Loucy (cell line): ENCODE data around the gene CAMKMT.

Source experiments
- H2AFZ ChIP-seq: fragments of 200-600 bp; sonication (generic); 2 replicates; pipeline ENCODE4 v1.6.0; 2016; ENCODE audit warnings: antibody characterized with exemption, mild to moderate bottlenecking, low read length, moderate library complexity
- H3F3A ChIP-seq: fragments of 200-600 bp; 2 replicates; pipeline ENCODE4 v1.6.0; 2016; ENCODE audit warnings: antibody characterized with exemption, low read depth, mild to moderate bottlenecking
- H3K27me3 ChIP-seq: fragments of 200-600 bp; sonication (generic); 2 replicates; pipeline ENCODE4 v1.6.1; 2014; ENCODE audit warnings: low read length, mild to moderate bottlenecking; ENCODE audit not compliant: insufficient read depth, poor library complexity, severe bottlenecking
- H3K36me3 ChIP-seq: fragments of 200-600 bp; sonication (generic); 2 replicates; pipeline ENCODE4 v1.6.1; 2016; ENCODE audit warnings: low read length; ENCODE audit not compliant: insufficient read depth
- H3K4me1 ChIP-seq: fragments of 200-600 bp; sonication (generic); 2 replicates; pipeline ENCODE4 v1.5.1; 2014; ENCODE audit warnings: low read length, mild to moderate bottlenecking; ENCODE audit not compliant: insufficient read depth, poor library complexity, severe bottlenecking
- H3K4me2 ChIP-seq: fragments of 200-600 bp; sonication (generic); 2 replicates; pipeline ENCODE4 v1.6.0; 2014; ENCODE audit warnings: antibody characterized with exemption, low read length, low read depth, mild to moderate bottlenecking; ENCODE audit not compliant: poor library complexity, severe bottlenecking
- H3K4me3 ChIP-seq: fragments of 200-600 bp; sonication (generic); 2 replicates; pipeline ENCODE4 v1.5.1; 2014; ENCODE audit warnings: low read length, mild to moderate bottlenecking, mixed read lengths; ENCODE audit not compliant: poor library complexity, severe bottlenecking
- H3K79me2 ChIP-seq: fragments of 200-600 bp; sonication (generic); 2 replicates; pipeline ENCODE4 v1.6.1; 2014; ENCODE audit warnings: low read length; ENCODE audit not compliant: insufficient read depth
- H3K9ac ChIP-seq: fragments of 200-600 bp; sonication (generic); 2 replicates; pipeline ENCODE4 v1.6.0; 2014; ENCODE audit warnings: mild to moderate bottlenecking, low read depth, low read length, moderate library complexity; ENCODE audit not compliant: poor library complexity, severe bottlenecking
- H3K9me2 ChIP-seq: fragments of 200-600 bp; sonication (generic); replicated peaks from 2 replicates; pipeline ENCODE4 v1.6.1; 2016; ENCODE audit warnings: low read depth, low read length, mixed read lengths
- H3K9me3 ChIP-seq: fragments of 200-600 bp; sonication (generic); 2 replicates; pipeline ENCODE4 v1.6.1; 2014; ENCODE audit warnings: mild to moderate bottlenecking, antibody characterized with exemption, low read length, low read depth; ENCODE audit not compliant: insufficient read depth
- H4K20me1 ChIP-seq: fragments of 200-600 bp; sonication (generic); 2 replicates; pipeline ENCODE4 v1.6.0; 2014; ENCODE audit warnings: antibody characterized with exemption, low read length, mild to moderate bottlenecking; ENCODE audit not compliant: insufficient read depth, poor library complexity, severe bottlenecking
- CTCF ChIP-seq: fragments of 200-600 bp; sonication (generic); conservative IDR thresholded peaks from 2 replicates; pipeline ENCODE4 v1.5.1; 2014; ENCODE audit warnings: mild to moderate bottlenecking, antibody characterized with exemption, low read length
- EZH2phosphoT487 ChIP-seq: fragments of 200-600 bp; IDR thresholded peaks from 2 replicates; pipeline ENCODE4 v1.6.1; 2018; ENCODE audit warnings: antibody characterized with exemption, mild to moderate bottlenecking, moderate library complexity, borderline replicate concordance

CAMKMT gene

GRCh38 chr2:44822174-44822573 lies 460.4 kb downstream of the CAMKMT start:
- Histone ChIP-seq H3K36me3 (no peaks in the 10 kb centered on the region), H3K4me3 (no peak overlapping the region), H3K9me3 (no peaks in the 10 kb centered on the region), H3F3A (no peaks in the 10 kb centered on the region), H3K9ac (no peak overlapping the region), H3K9me2 (no peaks in the 10 kb centered on the region), H3K79me2 (no peaks in the 10 kb centered on the region), H3K4me1 (no peaks in the 10 kb centered on the region), H2AFZ (no peak overlapping the region), H3K4me2 (no peak overlapping the region), H4K20me1 (no peaks in the 10 kb centered on the region), H3K27me3 (no peaks in the 10 kb centered on the region)
- TF ChIP-seq CTCF (no peak), EZH2phosphoT487 (no peak)
